ENCODE results near the gene AFAP1. TPM values are rescaled to one million over a fixed set of nuclear protein-coding genes. Genes with fewer than 3 reads are reported as not detected.

The AFAP1 gene
- polyA plus RNA-seq, 1 experiment: 61.7 TPM

DNA sequence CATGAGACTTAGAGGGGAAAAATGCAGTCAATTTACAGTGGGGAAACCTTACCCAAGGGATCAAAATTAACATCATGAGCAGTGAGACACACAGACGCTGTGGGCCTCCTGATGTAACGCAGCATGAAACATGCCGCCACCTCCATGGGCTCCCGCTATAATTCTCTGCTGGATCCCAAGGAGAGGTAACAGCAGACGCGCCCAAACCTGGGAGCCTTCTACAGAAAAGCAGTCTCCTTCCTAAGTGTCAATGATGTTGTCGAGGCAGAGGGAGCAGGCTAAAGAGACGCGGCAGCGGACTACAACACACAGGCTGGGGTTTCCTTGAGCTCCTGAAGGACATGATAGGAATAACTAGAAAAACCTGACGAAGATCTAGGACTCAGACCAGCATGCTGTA is 142.3 kb downstream of the AFAP1 start:
- H3K9me3 ChIP-seq (ENCODE audit: control insufficient read depth, insufficient read depth, low read length): no peaks in the 10 kb centered on the region; the same call in 1 of the 2 replicates
- ChIA-PET CTCF (no interaction called here), POLR2A (no interaction called here)
- TF ChIP-seq, protein P1, sequence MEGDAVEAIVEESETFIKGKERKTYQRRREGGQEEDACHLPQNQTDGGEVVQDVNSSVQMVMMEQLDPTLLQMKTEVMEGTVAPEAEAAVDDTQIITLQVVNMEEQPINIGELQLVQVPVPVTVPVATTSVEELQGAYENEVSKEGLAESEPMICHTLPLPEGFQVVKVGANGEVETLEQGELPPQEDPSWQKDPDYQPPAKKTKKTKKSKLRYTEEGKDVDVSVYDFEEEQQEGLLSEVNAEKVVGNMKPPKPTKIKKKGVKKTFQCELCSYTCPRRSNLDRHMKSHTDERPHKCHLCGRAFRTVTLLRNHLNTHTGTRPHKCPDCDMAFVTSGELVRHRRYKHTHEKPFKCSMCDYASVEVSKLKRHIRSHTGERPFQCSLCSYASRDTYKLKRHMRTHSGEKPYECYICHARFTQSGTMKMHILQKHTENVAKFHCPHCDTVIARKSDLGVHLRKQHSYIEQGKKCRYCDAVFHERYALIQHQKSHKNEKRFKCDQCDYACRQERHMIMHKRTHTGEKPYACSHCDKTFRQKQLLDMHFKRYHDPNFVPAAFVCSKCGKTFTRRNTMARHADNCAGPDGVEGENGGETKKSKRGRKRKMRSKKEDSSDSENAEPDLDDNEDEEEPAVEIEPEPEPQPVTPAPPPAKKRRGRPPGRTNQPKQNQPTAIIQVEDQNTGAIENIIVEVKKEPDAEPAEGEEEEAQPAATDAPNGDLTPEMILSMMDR (IDR thresholded peaks at IDR 0.05; ENCODE audit: low read depth, low read length): no peak
- no peak for DNase-seq (ENCODE audit: low read depth, low spot score)
- H3K4me3 ChIP-seq (ENCODE audit: low read depth, low read length): no peak overlapping the region
- no peaks in the 10 kb centered on the region for H3K27me3 ChIP-seq (ENCODE audit: control insufficient read depth, insufficient read depth, low read length)
- H3K27ac ChIP-seq (ENCODE audit: low read depth, low read length): no peak overlapping the region

DNA sequence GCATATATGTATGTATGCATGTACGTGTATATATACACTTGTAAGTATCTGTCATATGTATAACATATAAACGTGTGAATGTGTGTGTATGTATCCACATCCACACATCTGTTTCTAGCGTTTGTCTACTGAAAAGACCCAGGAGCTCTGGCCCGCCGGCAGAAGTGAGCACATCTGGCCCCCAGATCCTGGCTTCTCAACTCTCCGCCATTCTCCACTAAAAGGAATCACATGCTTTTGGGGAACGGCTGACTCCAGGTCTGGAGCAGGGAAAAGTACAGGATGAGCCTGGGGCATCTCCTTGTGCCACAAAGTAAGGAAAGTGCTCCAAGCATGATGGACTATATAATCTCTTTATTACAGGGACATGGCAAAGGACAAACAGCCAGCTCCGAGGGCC is 143.7 kb downstream of the AFAP1 start:
- TF ChIP-seq, protein P1 (IDR thresholded peaks at IDR 0.05; ENCODE audit: low read depth, low read length): no peak
- ChIA-PET POLR2A (no interaction called here), CTCF (interaction anchor here (2.3 to 4.5 kb wide), 2 partner anchors 9 to 192 kb away, joined by 6 to 28 read pairs; no protein-coding TSS in a partner anchor)
- H3K27ac ChIP-seq (ENCODE audit: low read depth, low read length): no peak overlapping the region
- H3K4me3 ChIP-seq (ENCODE audit: low read depth, low read length): no peak overlapping the region
- H3K9me3 ChIP-seq (ENCODE audit: control insufficient read depth, insufficient read depth, low read length): no peaks in the 10 kb centered on the region; the same call in 1 of the 2 replicates
- no peaks in the 10 kb centered on the region for H3K27me3 ChIP-seq (ENCODE audit: control insufficient read depth, insufficient read depth, low read length)
- no peak for DNase-seq (ENCODE audit: low read depth, low spot score)

DNA sequence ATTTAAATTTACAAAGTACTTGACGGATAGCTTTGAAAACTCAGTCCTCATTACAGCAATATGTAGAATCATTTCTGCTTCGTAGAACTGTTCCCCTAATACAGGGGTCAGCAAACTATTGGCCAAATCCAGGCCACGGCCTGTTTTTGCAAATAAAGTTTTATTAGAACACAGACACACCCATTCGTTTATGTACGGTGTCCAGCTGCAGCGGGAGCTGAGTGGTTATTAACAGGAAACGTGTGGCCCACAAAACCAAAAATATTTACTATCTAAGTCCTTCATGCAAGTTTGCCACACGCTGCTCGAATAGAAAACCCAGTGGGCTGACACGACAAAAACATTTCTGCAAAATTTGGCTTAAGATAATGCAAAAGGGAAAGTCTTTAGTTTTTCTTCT is 146.5 kb downstream of the AFAP1 start:
- CTCF ChIA-PET: interaction anchor here (4.3 to 4.5 kb wide), 2 partner anchors 8 to 12 kb away, joined by 28 to 36 read pairs; no protein-coding TSS in a partner anchor
- Histone ChIP-seq H3K27me3 (ENCODE audit: control insufficient read depth, insufficient read depth, low read length) (no peaks in the 10 kb centered on the region), H3K4me3 (ENCODE audit: low read depth, low read length) (no peak overlapping the region), H3K27ac (ENCODE audit: low read depth, low read length) (no peak overlapping the region), H3K9me3 (ENCODE audit: control insufficient read depth, insufficient read depth, low read length) (no peaks in the 10 kb centered on the region; the same call in 1 of the 2 replicates)
- DNase-seq (ENCODE audit: low read depth, low spot score): no peak
- POLR2A ChIA-PET: no interaction called here
- TF ChIP-seq, protein P1 (IDR thresholded peaks at IDR 0.05; ENCODE audit: low read depth, low read length): no peak

DNA sequence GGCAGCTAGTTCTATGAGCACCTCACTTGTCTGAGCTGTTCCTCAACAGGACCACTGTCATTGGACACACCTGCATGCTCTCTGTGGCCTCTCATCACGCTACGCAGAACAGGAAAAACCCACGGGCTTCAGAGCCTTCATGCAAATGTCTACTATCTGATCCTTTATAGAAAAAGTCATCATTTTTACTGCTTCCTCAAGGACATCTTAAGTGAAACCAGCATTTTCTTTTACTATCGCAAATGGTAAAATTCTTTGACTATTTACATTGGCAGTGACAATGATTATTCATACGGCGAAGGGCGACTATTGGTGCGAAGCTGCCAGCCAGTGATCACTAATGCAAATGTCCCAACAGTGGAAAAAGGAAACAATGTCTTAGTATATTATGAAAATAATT is 147.0 kb downstream of the AFAP1 start:
- H3K27me3 ChIP-seq (ENCODE audit: control insufficient read depth, insufficient read depth, low read length): no peaks in the 10 kb centered on the region
- no peaks in the 10 kb centered on the region; the same call in 1 of the 2 replicates for H3K9me3 ChIP-seq (ENCODE audit: control insufficient read depth, insufficient read depth, low read length)
- no peak overlapping the region for H3K27ac ChIP-seq (ENCODE audit: low read depth, low read length)
- ChIA-PET POLR2A (no interaction called here), CTCF (interaction anchor here (4.3 to 4.5 kb wide), 2 partner anchors 9 to 12 kb away, joined by 28 to 36 read pairs; no protein-coding TSS in a partner anchor)
- H3K4me3 ChIP-seq (ENCODE audit: low read depth, low read length): no peak overlapping the region
- TF ChIP-seq, protein P1 (IDR thresholded peaks at IDR 0.05; ENCODE audit: low read depth, low read length): no peak
- DNase-seq (ENCODE audit: low read depth, low spot score): no peak

DNA sequence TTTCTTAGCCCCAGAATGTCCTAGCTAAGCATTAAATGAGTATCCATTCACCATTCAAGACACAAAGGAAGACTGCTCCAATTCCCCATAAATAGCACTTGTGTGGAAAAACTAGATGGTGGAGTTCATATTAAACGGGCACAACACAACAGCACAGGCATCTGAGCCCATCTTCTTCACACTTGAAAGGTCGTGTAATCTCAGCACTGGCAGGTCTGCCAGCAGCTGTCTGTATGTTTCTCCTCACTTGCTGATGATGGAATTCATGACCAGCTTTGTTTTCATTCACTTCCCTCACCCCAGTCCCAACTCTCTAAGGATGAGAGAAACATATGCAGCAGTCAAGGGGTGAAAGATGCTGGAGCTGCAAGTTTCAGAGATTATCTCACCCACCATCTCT is 148.7 kb downstream of the AFAP1 start:
- CTCF ChIA-PET: interaction anchor here (4.3 kb wide), 1 partner anchor 10 kb away, joined by 36 read pairs; no protein-coding TSS in a partner anchor
- Histone ChIP-seq H3K9me3 (ENCODE audit: control insufficient read depth, insufficient read depth, low read length) (no peaks in the 10 kb centered on the region; the same call in 1 of the 2 replicates), H3K27ac (ENCODE audit: low read depth, low read length) (no peak overlapping the region), H3K27me3 (ENCODE audit: control insufficient read depth, insufficient read depth, low read length) (no peaks in the 10 kb centered on the region), H3K4me3 (ENCODE audit: low read depth, low read length) (no peak overlapping the region)
- TF ChIP-seq, protein P1 (IDR thresholded peaks at IDR 0.05; ENCODE audit: low read depth, low read length): no peak
- no peak for DNase-seq (ENCODE audit: low read depth, low spot score)
- POLR2A ChIA-PET: interaction anchor here (0.8 kb wide), 1 partner anchor 149 kb away, joined by 3 read pairs; the partner anchor contains the start of gene AFAP1

All from AG04450 (cell line).